ENCODE data around the gene COL20A1. TPM values are rescaled to one million over a fixed set of nuclear protein-coding genes. Genes with fewer than 3 reads are reported as not detected.

COL20A1 gene
- total RNA-seq, 1 donor from 2014 or later = not detected

- H3K36me3 Mint-ChIP-seq (ENCODE audit: low read depth) = no peaks in the 10 kb centered on the region
- CTCF ChIA-PET = no interaction called here
- no peak for ATAC-seq (ENCODE audit: low read depth)
- intact Hi-C loops (cut with micrococcal nuclease) = loop anchor here (5.0 to 10.0 kb wide), 2 partner anchors 71 to 199 kb away; no protein-coding TSS in a partner anchor
- peaks cover 14% of the 10 kb centered on the region for H3K4me1 Mint-ChIP-seq
- no peak for DNase-seq
- H3K4me3 Mint-ChIP-seq = peak overlapping the region; percentile 64
- H3K27ac Mint-ChIP-seq = no peak overlapping the region
- H3K9me3 Mint-ChIP-seq = no peaks in the 10 kb centered on the region
- TF ChIP-seq, protein P1, sequence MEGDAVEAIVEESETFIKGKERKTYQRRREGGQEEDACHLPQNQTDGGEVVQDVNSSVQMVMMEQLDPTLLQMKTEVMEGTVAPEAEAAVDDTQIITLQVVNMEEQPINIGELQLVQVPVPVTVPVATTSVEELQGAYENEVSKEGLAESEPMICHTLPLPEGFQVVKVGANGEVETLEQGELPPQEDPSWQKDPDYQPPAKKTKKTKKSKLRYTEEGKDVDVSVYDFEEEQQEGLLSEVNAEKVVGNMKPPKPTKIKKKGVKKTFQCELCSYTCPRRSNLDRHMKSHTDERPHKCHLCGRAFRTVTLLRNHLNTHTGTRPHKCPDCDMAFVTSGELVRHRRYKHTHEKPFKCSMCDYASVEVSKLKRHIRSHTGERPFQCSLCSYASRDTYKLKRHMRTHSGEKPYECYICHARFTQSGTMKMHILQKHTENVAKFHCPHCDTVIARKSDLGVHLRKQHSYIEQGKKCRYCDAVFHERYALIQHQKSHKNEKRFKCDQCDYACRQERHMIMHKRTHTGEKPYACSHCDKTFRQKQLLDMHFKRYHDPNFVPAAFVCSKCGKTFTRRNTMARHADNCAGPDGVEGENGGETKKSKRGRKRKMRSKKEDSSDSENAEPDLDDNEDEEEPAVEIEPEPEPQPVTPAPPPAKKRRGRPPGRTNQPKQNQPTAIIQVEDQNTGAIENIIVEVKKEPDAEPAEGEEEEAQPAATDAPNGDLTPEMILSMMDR (IDR thresholded peaks at IDR 0.05) = no peak
- H3K27me3 Mint-ChIP-seq = peaks cover 41% of the 10 kb centered on the region
- POLR2A ChIA-PET = no interaction called here
Observed at GRCh38 chr20:63253438-63254231, 39.4 kb upstream of the COL20A1 start.

GRCh38 chr20:63254232-63254605 is 38.8 kb upstream of the COL20A1 start, which contains the start of gene NKAIN4:
Gene NKAIN4 (minus strand): TSS chr20:63254463. CDS start chr20:63254450, 13 bp downstream.
- TF ChIP-seq, protein P1 (IDR thresholded peaks at IDR 0.05) = no peak
- ChIA-PET POLR2A (no interaction called here), CTCF (no interaction called here)
- DNase-seq (no peak), ATAC-seq (ENCODE audit: low read depth) (no peak)
- Mint-ChIP-seq H3K27ac (no peak within 1 kb of the TSS), H3K4me1 (peaks cover 14% of the 10 kb centered on the region), H3K4me3 (peak within 1 kb of the TSS; percentile 64), H3K27me3 (peaks cover 39% of the 10 kb centered on the region), H3K36me3 (ENCODE audit: low read depth) (no peaks in the 10 kb centered on the region), H3K9me3 (no peaks in the 10 kb centered on the region)
- intact Hi-C loops (cut with micrococcal nuclease) = loop anchor here (5.0 to 10.0 kb wide), 2 partner anchors 72 to 199 kb away; no protein-coding TSS in a partner anchor

DNA sequence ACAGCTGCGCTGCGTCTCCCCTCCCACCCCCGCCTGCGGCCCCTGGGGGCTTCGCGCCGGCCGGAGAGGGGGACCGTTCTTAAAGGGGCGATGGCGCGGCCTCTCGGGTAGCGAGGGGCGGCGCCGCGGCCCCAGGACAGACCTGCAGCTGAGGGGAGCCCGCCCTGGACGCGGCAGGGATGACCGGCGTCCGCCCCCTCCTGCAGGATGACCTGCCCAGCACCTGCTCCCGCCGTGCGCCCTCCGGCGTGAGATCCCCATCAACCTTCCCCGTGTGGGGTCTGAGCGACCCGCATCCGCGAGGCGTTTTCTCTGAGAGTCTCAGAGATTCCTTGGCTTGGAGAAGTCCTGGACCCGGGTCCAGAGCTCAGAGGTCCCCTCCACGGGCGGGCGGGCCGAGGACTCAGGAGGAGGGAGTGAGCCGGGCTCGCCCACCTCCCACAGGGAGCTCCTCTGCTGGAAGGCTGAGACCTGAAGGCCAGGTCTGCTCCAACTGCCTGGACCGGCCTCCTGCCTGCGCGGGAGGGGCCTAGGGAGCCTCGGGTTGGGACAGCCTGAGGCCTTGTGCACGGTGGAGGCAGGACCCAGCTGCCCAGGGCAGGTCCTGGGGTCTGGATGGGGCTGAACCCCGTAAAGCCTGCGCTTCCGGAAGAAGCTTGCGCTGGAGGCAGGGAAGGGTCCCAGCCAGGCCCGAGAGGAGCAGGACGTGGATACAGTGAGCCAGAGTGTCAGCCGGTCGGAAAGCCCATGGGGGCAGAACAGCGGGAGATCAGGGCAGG is 38.2 kb upstream of the COL20A1 start:
- H3K4me3 Mint-ChIP-seq = no peak overlapping the region
- H3K27ac Mint-ChIP-seq = no peak overlapping the region
- no peaks in the 10 kb centered on the region for H3K9me3 Mint-ChIP-seq
- POLR2A ChIA-PET = no interaction called here
- CTCF ChIA-PET = no interaction called here
- no peak for DNase-seq
- intact Hi-C loops (cut with micrococcal nuclease) = loop anchor here (5.0 to 10.0 kb wide), 2 partner anchors 72 to 200 kb away; no protein-coding TSS in a partner anchor
- no peak for ATAC-seq (ENCODE audit: low read depth)
- TF ChIP-seq, protein P1 (IDR thresholded peaks at IDR 0.05) = no peak
- no peaks in the 10 kb centered on the region for H3K36me3 Mint-ChIP-seq (ENCODE audit: low read depth)
- peaks cover 14% of the 10 kb centered on the region for H3K4me1 Mint-ChIP-seq
- H3K27me3 Mint-ChIP-seq = peaks cover 36% of the 10 kb centered on the region

GRCh38 chr20:63255931-63256704 is 36.9 kb upstream of the COL20A1 start:
- peaks cover 14% of the 10 kb centered on the region for H3K4me1 Mint-ChIP-seq
- no peak overlapping the region for H3K4me3 Mint-ChIP-seq
- H3K9me3 Mint-ChIP-seq = no peaks in the 10 kb centered on the region
- ATAC-seq (ENCODE audit: low read depth) (no peak), DNase-seq (no peak)
- intact Hi-C loops (cut with micrococcal nuclease) = loop anchor here (10.0 kb wide), 1 partner anchor 201 kb away; no protein-coding TSS in a partner anchor
- H3K27me3 Mint-ChIP-seq = peaks cover 33% of the 10 kb centered on the region
- CTCF ChIA-PET = interaction anchor here (0.9 kb wide), 1 partner anchor 33 kb away, joined by 3 read pairs; no protein-coding TSS in a partner anchor
- H3K36me3 Mint-ChIP-seq (ENCODE audit: low read depth) = no peaks in the 10 kb centered on the region
- TF ChIP-seq, protein P1 (IDR thresholded peaks at IDR 0.05) = no peak
- H3K27ac Mint-ChIP-seq = no peak overlapping the region
- POLR2A ChIA-PET = no interaction called here
